ENCODE results near the gene GALNT2.

DNA sequence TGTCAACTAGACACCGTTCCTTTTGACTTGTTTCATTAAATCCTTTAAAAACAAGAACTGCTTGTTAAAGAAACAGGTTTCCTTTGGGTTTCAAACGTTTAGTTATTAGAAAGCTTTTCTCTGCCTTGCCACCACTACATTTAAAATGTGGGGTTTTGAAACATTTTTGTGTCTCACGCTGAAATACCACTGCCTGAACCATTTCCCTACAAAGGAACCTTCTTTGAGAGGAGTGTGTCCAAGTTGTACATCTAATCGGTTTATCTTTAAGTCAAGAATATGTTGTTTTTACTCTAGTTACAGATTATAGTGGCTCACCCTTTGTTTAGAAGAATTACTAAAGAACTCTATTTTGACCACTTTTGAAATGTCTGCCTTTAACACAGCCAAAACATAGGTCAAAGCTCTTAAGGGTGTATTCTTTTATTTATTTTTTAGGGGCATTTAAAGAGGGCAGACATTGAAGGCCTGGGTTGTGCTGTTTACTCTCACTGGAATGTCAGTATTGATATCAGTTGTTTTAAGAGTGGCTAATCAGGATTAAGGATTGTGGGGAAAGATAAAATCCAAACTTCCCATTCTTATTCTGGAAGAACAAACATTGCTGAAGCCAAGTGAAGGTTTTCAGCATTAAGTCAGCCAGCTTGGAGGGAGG, 143.4 kb downstream of the GALNT2 start:
- TF ChIP-seq PPARA (CRISPR knock-in tag; IDR thresholded peaks at IDR 0.05; ENCODE audit: borderline replicate concordance), result no peak
- TF ChIP-seq ESRRG (CRISPR knock-in tag; IDR thresholded peaks at IDR 0.05), result no peak
- no peak for TF ChIP-seq PATZ1 (CRISPR knock-in tag; IDR thresholded peaks at IDR 0.05; ENCODE audit: borderline replicate concordance)
- no peak for TF ChIP-seq ARNTL (CRISPR knock-in tag; IDR thresholded peaks at IDR 0.05; ENCODE audit: borderline replicate concordance, low read depth)
- TF ChIP-seq CSDC2 (CRISPR knock-in tag; IDR thresholded peaks at IDR 0.05), result no peak
- TF ChIP-seq ZFP30 (CRISPR knock-in tag; IDR thresholded peaks at IDR 0.05), result no peak
- TF ChIP-seq ZFP3 (CRISPR knock-in tag; IDR thresholded peaks at IDR 0.05), result no peak
- TF ChIP-seq, protein P1, sequence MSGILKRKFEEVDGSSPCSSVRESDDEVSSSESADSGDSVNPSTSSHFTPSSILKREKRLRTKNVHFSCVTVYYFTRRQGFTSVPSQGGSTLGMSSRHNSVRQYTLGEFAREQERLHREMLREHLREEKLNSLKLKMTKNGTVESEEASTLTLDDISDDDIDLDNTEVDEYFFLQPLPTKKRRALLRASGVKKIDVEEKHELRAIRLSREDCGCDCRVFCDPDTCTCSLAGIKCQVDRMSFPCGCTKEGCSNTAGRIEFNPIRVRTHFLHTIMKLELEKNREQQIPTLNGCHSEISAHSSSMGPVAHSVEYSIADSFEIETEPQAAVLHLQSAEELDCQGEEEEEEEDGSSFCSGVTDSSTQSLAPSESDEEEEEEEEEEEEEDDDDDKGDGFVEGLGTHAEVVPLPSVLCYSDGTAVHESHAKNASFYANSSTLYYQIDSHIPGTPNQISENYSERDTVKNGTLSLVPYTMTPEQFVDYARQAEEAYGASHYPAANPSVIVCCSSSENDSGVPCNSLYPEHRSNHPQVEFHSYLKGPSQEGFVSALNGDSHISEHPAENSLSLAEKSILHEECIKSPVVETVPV (CRISPR knock-in tag; IDR thresholded peaks at IDR 0.05), result no peak
- TF ChIP-seq OSR1 (CRISPR knock-in tag; IDR thresholded peaks at IDR 0.05), result no peak
- no peak for TF ChIP-seq BACH2 (CRISPR knock-in tag; IDR thresholded peaks at IDR 0.05; ENCODE audit: borderline replicate concordance)
- no peak for TF ChIP-seq POU6F1 (CRISPR knock-in tag; IDR thresholded peaks at IDR 0.05; ENCODE audit: borderline replicate concordance, low read depth)
- no peak for TF ChIP-seq SNAI2 (CRISPR knock-in tag; IDR thresholded peaks at IDR 0.05)
- no peak for TF ChIP-seq ZNF565 (CRISPR knock-in tag; conservative IDR thresholded peaks at IDR 0.05; ENCODE audit: low read depth)
- TF ChIP-seq ZC3H10 (CRISPR knock-in tag; IDR thresholded peaks at IDR 0.05), result no peak
